ENCODE data around the gene CLSTN1. TPM values are rescaled to one million over a fixed set of nuclear protein-coding genes. Genes with fewer than 3 reads are reported as not detected.

Gene CLSTN1
- total RNA-seq, 2 experiments from 2014 or later, result 29.3 to 29.9 TPM

DNA sequence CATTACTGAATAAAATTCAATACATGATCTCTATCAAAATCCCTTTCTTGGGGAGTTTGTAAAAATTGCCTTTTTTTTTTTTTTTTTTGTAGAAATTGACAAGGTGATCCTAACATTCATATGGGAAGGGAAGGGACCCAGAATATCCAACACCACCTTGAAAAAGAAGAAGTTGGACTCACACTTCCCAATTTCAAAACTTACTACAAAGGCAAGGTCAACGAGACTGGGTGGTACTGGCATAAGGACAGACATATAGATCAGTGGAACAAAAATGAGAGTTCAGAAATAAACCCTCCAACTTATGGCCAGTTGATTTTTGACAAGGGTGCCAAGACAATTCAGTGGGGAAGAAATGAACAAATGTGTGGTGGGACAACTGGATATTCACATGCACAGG lies 31.4 kb upstream of the CLSTN1 start:
- Mint-ChIP-seq H3K27ac (no peak overlapping the region), H3K4me3 (no peak overlapping the region), H3K27me3 (peaks cover under 1% of the 10 kb centered on the region), H3K4me1 (ENCODE audit: low read depth) (peaks cover 15% of the 10 kb centered on the region), H3K36me3 (ENCODE audit: low read depth) (peaks cover 9% of the 10 kb centered on the region), H3K9me3 (peaks cover 6% of the 10 kb centered on the region)
- ChIA-PET POLR2A (no interaction called here), CTCF (interaction anchor here (1.6 kb wide), 1 partner anchor 133 kb away, joined by 3 read pairs; no protein-coding TSS in a partner anchor)
- TF ChIP-seq, protein P1, sequence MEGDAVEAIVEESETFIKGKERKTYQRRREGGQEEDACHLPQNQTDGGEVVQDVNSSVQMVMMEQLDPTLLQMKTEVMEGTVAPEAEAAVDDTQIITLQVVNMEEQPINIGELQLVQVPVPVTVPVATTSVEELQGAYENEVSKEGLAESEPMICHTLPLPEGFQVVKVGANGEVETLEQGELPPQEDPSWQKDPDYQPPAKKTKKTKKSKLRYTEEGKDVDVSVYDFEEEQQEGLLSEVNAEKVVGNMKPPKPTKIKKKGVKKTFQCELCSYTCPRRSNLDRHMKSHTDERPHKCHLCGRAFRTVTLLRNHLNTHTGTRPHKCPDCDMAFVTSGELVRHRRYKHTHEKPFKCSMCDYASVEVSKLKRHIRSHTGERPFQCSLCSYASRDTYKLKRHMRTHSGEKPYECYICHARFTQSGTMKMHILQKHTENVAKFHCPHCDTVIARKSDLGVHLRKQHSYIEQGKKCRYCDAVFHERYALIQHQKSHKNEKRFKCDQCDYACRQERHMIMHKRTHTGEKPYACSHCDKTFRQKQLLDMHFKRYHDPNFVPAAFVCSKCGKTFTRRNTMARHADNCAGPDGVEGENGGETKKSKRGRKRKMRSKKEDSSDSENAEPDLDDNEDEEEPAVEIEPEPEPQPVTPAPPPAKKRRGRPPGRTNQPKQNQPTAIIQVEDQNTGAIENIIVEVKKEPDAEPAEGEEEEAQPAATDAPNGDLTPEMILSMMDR (IDR thresholded peaks at IDR 0.05), result no peak
- ATAC-seq, result no peak
- intact Hi-C loops (cut with micrococcal nuclease), result no loop called here
- DNase-seq, result no peak

DNA sequence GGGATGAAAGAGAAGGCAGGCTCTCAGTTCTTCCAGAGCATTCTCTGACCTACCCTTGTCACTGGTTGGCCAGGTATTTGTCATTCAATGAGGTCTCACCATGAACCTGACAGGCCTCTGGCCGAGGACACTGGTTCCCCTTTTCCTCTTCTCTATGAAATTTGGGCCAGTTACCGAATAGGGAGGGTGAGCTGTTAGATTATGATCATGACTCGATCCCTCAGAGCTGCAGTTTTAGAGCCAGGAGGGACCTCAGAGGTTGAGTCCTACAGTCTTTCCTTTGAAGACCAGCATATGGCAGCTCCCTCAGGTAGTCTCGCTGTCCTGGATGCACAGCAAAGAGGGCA lies 29.5 kb upstream of the CLSTN1 start:
- Mint-ChIP-seq H3K27me3 (peaks cover 2% of the 10 kb centered on the region), H3K36me3 (ENCODE audit: low read depth) (peaks cover 9% of the 10 kb centered on the region), H3K4me1 (ENCODE audit: low read depth) (peaks cover 11% of the 10 kb centered on the region), H3K27ac (no peak overlapping the region), H3K4me3 (no peak overlapping the region), H3K9me3 (peaks cover 6% of the 10 kb centered on the region)
- intact Hi-C loops (cut with micrococcal nuclease), result no loop called here
- TF ChIP-seq, protein P1 (IDR thresholded peaks at IDR 0.05), result no peak
- ATAC-seq, result no peak
- DNase-seq, result no peak
- CTCF ChIA-PET, result interaction anchor here (0.9 to 1.7 kb wide), 5 partner anchors 8 to 69 kb away, joined by 3 to 7 read pairs (median 3); no protein-coding TSS in a partner anchor
- POLR2A ChIA-PET, result no interaction called here

DNA sequence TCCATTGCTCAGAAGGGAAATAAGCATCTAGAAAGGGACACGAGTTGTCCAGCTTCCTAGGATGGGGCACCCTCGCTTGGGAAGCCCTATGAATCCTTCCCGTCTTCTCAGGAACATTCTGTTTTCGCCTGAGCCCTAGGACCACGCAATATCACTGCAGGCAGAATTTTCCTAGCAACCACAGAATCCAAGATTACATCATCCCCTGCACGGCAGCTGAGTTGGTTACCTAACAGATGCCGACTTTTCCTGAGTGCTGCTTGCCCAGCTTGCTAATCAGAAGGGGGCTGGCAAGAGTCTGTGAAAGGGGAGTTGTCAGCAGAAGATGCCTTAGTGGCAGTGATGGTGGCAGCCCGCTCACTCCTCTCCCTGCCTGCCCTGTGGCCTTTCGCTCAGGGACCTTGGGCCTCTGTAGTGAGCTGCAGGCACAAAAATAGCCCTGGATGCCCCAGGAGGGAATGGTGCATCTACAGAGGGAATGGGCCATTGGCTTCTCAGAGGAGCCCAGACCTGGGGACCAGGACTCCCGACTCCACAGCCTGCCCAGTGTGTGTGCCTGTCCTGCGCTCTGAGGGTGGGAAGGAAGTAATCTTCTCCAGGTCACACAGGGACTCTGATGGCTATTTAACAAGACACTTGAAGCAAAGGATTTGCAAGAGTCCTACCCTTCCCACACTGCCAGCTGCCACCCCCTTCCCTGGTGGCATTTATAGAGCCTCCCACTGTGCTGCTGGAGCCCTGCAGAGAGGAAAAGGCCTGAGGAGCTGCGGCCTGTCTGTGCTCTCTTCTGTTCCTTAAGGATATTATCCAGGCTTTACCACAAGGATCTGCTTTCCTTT lies 28.9 kb upstream of the CLSTN1 start:
- Mint-ChIP-seq H3K36me3 (ENCODE audit: low read depth) (peaks cover 9% of the 10 kb centered on the region), H3K4me1 (ENCODE audit: low read depth) (peaks cover 11% of the 10 kb centered on the region), H3K27ac (no peak overlapping the region), H3K27me3 (peaks cover 2% of the 10 kb centered on the region), H3K4me3 (no peak overlapping the region), H3K9me3 (peaks cover 6% of the 10 kb centered on the region)
- intact Hi-C loops (cut with micrococcal nuclease), result no loop called here
- DNase-seq (no peak), ATAC-seq (no peak)
- POLR2A ChIA-PET, result no interaction called here
- CTCF ChIA-PET, result interaction anchor here (0.9 to 1.6 kb wide), 6 partner anchors 8 to 68 kb away, joined by 3 to 5 read pairs (median 3); no protein-coding TSS in a partner anchor
- TF ChIP-seq, protein P1 (IDR thresholded peaks at IDR 0.05), result no peak

DNA sequence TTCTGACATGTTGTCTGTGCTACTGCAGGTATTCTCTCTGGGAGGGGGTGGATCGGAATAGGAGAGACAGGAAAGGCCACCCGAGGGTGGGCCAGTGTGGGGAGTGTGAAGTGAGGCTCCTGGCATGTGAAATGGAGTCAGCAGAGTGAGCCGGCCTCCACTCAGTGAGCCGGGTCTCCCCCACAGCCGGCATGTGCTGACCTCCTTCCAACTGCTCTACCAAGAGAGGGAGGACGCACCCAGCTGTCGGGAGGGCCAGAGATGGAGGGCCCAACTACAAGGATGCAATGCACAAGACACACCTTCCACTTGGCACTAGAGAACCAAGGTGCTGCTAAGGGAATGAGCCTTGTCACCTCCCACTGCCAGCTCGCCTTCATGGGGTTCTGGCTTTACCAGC lies 28.2 kb upstream of the CLSTN1 start:
- peaks cover 2% of the 10 kb centered on the region for H3K27me3 Mint-ChIP-seq
- H3K36me3 Mint-ChIP-seq (ENCODE audit: low read depth), result peaks cover 9% of the 10 kb centered on the region
- ChIA-PET CTCF (interaction anchor here (1.1 to 1.3 kb wide), 2 partner anchors 16 to 67 kb away, joined by 3 read pairs; no protein-coding TSS in a partner anchor), POLR2A (no interaction called here)
- H3K4me3 Mint-ChIP-seq, result no peak overlapping the region
- TF ChIP-seq, protein P1 (IDR thresholded peaks at IDR 0.05), result no peak
- H3K4me1 Mint-ChIP-seq (ENCODE audit: low read depth), result peaks cover 11% of the 10 kb centered on the region
- intact Hi-C loops (cut with micrococcal nuclease), result no loop called here
- H3K27ac Mint-ChIP-seq, result no peak overlapping the region
- H3K9me3 Mint-ChIP-seq, result peaks cover 6% of the 10 kb centered on the region
- DNase-seq (no peak), ATAC-seq (no peak)

All from activated CD8-positive, alpha-beta T cell treated with anti-CD3 and anti-CD28 coated beads for 36 hours (primary cell).